Hematopoietic multipotent progenitor cell treated with erythropoietin and hydrocortisone succinate and interleukin-3 and kit ligand, for 8 days (in vitro differentiated cells): ENCODE results near the gene DAPK3.
"Not testable (repeated sequence)": the region's sequence is repeated elsewhere in the genome, so short reads cannot be mapped to it uniquely, and the experiment has no call there.

Experiments
- DNase-seq: peaks from one replicate; pipeline ENCODE4 v3.0.0-alpha.2; 2015

Gene DAPK3

GRCh38 chr19:3970808-3971598, at the start of gene DAPK3:
Gene DAPK3, minus strand, starts transcription at chr19:3971099. Its CDS starts 1,364 bp downstream, at chr19:3969735.
- peak; percentile 97 for DNase-seq

- no peak for DNase-seq
Measured at GRCh38 chr19:4019578-4019977, 48.7 kb upstream of the DAPK3 start.

GRCh38 chr19:4018775-4019504, 48.0 kb upstream of the DAPK3 start:
- DNase-seq: no peak

- no peak for DNase-seq
Measured at GRCh38 chr19:4018140-4018613, 47.3 kb upstream of the DAPK3 start.

DNA sequence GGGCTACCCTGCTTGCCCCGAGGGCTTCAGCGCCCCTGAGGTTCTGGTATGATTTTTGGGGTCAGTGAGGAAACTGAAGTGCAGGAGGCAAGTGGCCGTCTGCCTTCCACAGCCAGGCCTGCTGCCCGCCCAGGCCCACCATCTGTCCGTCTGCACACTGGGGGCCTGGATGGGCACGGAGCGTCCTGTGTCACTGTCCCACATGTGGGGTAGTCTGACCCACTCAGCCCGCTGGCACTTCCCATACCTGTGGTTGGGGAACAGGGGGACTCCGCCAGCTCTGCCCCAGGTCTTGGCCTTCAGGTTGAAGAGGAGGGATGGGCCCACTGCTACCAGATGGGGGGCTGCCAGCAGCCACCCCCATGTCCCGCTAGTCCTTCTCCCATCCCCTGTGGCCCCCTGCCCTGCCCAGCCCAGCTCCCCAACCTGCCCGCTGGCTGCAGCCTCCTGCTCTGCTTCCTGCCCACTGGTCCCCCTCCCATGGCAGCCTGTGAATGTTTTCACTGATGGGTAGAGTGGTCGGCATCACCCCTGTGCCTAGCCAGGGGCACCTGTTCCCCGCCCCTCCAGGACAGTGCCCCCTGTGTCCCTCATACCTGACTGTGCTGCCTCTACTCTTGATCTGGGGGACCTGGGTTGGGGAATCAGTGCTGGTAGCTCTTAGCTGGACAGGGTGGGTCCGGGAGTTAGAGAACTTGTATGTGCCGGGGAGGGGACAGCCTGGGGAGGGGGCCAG, 46.2 kb upstream of the DAPK3 start:
- no peak for DNase-seq

- no peak for DNase-seq
Measured at GRCh38 chr19:4016486-4016885, 45.6 kb upstream of the DAPK3 start.

- DNase-seq: no peak
Measured at GRCh38 chr19:4015705-4016402, 45.0 kb upstream of the DAPK3 start.

DNA sequence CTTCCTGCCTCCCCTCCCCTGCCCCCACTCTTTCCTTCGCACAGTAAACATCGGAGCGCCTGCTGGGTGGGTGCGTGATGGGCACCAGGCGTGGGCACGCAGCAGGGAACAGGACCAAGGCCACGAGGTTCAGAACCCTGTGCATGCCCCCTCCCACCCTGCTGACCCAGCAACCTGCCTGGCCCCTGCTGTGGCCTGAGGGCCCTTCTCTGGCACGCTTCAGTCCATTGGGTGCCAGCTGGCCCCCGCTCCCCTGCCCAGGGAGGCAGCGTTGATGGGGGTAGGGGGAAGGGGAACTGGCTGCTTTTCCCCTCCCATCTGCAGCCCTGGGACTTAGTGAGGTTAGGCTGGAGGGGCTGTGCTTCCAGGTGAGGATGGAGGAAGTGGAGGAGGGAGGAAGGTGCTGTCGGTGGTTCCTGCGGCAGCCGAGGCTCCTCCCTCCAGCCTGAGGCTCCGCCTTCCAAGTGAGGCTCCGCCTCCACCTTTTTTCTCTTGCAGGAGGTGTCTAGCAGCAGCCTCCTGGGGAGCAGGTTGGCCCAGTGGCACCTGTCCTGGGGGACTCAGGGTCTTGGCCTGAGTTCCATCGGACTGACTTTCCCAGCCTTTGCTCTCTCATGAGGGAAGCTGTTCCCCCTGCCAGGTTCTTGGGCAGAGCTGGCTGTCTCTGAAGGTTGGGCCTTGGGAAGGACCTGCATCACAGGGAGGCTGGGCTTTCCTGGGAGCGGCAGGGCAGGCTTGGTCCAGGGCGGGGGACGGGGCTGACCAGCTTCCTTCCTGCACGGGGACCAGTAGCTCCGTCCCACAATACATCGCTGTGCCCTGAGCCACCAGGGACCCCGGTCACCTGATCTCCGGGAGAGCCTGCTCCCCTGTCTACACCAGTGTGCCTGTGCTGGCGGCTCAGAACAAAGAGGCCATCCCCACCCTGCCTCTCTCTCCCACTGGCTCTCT, 43.9 kb upstream of the DAPK3 start:
- DNase-seq: no peak

DNA sequence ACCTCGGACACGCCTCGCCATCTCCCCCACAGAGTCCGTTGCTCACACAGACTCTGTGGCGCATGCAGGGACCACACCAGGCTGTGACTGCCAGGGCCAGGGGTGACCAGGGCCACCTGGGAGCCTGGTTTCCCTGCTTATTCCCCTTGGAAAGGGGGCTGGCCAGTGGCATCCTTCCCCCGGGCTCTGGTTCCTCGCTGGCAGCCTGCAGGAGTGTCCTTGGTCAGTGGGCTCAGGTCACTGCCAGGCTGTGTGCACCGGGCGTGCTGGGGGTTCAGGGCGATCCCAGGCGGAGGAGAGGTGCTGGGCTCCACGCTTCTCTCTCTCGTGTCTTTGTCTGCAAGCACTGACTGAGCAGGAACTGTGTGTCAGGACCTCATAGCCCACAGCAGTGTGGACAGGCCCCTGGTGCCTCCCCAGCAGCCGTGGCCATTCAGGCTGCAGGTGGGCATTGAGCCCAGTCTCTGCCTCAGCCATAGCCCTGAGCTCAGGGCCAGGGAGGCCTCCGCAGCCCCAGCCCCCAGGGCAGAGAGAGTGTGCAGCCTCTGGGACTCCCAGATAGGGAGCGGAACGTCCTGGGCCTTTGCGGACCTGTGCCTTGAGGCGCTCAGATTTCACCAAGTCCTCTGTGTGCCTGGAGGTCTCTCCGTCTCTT, 43.1 kb upstream of the DAPK3 start:
- DNase-seq: no peak

GRCh38 chr19:4012975-4013634, 42.2 kb upstream of the DAPK3 start:
- DNase-seq: no peak

DNA sequence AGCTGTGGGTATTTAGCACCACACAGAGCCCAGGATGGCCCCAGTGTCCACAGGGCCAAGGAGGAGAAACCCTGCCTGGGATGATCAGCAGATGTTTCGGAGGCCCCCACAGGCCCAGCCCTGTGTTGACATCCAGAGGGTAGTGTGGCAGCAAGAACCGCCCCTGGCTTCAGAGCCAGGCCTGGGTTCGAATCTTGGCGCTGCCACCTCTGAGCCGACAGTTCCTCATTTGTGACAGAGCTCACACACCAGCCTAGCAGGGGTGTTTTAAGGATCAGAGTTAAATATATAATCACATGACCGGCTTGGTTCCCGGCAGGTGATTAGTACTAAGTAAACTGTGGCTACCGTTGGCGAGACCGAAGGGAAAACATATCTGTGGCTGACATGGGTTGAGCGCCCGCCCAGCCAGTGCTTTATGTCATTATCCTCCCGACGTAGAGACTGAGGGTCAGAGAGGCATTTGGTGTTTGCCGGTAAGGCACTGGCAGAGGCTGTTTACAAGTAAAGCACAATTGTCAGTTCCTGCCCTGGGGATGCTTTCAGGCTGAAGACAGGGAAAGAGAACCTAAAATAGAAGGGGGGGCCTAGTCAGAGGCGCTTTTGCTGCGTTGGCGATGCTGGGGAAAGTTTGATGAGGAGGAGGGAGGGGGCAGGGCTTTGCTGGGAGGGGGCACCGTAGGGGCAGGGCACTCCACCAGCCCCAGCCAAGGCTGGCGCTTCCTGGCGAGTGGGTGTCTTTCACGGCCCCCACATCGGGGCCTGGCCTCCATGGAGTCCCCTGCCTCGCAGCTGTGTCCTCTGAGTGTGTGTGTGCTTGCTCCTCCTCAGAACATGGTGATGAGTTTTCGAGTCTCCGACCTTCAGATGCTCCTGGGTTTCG, 41.4 kb upstream of the DAPK3 start:
- no peak for DNase-seq

DNA sequence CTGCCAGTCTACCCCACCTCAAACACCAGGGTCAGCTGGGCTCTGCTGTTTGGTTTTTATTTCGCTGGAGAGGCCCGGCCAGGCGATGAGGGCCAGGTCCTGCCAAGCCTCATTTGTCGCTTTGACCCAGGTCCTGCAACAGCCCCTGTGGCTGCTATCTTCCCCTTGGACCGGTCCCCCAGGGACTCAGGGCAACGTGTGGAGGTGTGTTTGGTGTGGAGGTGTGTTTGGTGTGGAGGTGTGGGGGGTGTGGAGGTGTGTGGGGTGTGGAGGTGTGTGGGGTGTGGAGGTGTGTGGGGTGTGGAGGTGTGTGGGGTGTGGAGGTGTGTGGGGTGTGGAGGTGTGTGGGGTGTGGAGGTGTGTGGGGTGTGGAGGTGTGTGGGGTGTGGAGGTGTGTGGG, 40.5 kb upstream of the DAPK3 start:
- not testable (repeated sequence) for DNase-seq

DNA sequence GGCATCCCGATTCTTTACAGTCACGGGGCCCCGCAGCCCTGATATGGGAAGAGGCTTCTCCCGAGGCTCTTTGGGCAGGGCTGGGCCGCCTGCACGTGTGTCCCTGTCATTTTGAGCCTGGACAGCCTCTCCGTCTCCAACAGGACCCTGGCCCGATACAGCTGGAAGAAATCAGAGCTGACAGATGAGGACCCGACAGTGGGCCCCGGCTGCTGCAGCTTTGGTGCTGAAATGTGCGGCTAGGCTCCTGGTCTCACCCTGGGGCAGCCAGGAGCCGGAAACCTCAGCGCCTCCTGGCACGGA, 39.9 kb upstream of the DAPK3 start:
- no peak for DNase-seq

GRCh38 chr19:4009990-4010807, 39.3 kb upstream of the DAPK3 start:
- no peak for DNase-seq

- peak; percentile 49 for DNase-seq
Measured at GRCh38 chr19:4007836-4008539, 37.1 kb upstream of the DAPK3 start.

DNA sequence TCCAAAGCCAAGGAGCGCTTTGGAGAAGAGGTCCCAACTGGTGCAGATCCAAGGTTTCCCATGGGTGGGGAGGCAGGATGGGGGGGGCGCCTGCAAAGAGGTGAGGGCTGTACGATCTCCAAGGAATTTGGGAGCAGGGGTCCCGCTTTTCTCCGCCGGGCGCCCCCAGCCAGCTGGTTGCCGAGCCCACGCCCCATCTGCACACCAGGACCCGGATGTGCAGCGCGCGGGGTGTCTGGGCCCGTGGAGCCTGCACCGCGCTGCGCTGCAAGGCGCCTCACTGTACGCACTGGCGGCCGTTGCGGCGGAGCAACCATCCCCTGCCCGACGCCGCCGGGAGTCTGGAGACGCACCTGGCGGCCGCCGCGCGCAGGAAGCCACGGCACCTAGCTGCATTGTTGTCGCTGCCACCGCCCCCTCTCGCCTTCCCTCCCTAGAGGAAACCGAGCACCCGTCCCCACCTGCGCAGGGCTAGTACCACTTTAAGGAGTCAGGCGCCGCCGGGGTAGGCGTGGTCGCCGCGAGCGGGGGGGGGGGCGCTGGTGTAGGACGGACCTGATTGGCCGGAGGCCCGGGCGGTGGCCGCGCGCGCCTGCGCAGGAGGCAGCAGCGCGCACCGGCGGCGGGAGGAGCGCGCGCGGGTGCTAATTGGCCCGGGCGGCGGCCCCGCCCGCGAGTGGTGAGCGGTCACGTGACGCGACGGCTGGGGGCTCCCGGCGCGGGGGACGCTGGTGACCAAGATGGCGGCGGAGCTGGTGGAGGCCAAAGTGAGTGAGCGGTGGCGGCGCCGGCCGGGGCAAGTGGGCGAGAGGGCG, 36.3 kb upstream of the DAPK3 start, which contains the start of gene PIAS4:
Gene PIAS4 (plus strand): TSS at position 716 of the 815 bp plus-strand sequence. CDS start 25 bp downstream, at position 741.
- peak; percentile 95 for DNase-seq

GRCh38 chr19:4005436-4005835, 34.5 kb upstream of the DAPK3 start:
- DNase-seq: peak; percentile 26
